ENCODE results near the gene LRIG1.

The LRIG1 gene, protein sequence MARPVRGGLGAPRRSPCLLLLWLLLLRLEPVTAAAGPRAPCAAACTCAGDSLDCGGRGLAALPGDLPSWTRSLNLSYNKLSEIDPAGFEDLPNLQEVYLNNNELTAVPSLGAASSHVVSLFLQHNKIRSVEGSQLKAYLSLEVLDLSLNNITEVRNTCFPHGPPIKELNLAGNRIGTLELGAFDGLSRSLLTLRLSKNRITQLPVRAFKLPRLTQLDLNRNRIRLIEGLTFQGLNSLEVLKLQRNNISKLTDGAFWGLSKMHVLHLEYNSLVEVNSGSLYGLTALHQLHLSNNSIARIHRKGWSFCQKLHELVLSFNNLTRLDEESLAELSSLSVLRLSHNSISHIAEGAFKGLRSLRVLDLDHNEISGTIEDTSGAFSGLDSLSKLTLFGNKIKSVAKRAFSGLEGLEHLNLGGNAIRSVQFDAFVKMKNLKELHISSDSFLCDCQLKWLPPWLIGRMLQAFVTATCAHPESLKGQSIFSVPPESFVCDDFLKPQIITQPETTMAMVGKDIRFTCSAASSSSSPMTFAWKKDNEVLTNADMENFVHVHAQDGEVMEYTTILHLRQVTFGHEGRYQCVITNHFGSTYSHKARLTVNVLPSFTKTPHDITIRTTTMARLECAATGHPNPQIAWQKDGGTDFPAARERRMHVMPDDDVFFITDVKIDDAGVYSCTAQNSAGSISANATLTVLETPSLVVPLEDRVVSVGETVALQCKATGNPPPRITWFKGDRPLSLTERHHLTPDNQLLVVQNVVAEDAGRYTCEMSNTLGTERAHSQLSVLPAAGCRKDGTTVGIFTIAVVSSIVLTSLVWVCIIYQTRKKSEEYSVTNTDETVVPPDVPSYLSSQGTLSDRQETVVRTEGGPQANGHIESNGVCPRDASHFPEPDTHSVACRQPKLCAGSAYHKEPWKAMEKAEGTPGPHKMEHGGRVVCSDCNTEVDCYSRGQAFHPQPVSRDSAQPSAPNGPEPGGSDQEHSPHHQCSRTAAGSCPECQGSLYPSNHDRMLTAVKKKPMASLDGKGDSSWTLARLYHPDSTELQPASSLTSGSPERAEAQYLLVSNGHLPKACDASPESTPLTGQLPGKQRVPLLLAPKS

GRCh38 chr3:66500576-66501482, at the start of gene LRIG1:
Gene LRIG1 (minus strand): TSS chr3:66501022. CDS start chr3:66500407, 615 bp downstream.
- DNase-seq (ENCODE audit: low spot score): peak; percentile 97

GRCh38 chr3:66544619-66545429, 44.0 kb upstream of the LRIG1 start:
- no peak for DNase-seq (ENCODE audit: low spot score)

DNA sequence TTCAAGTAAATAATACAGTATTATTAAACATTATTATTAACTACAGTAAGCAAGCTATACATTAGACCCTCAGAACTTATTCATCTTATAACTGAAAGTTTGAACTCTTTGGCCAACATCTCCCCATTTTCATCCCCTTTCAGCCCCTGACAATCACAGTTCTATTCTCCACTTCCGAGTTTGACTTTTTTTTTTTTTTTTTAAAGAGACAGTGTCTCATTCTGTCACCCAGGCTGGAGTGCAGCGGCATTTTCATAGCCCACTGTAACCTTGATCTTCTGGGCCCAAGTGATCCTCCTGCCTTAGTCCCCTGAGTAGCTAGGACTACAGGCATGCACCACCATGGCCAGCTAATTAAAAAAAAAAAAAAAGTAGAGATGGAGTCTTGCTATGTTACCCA, 41.3 kb upstream of the LRIG1 start:
- no peak for DNase-seq (ENCODE audit: low spot score)

GRCh38 chr3:66539466-66539989, 38.7 kb upstream of the LRIG1 start:
- no peak for DNase-seq (ENCODE audit: low spot score)

GRCh38 chr3:66538390-66538789, 37.6 kb upstream of the LRIG1 start:
- no peak for DNase-seq (ENCODE audit: low spot score)

- DNase-seq (ENCODE audit: low spot score): no peak
Measured at GRCh38 chr3:66537735-66538134, 36.9 kb upstream of the LRIG1 start.

- DNase-seq (ENCODE audit: low spot score): no peak
Measured at GRCh38 chr3:66536791-66537190, 36.0 kb upstream of the LRIG1 start.

DNA sequence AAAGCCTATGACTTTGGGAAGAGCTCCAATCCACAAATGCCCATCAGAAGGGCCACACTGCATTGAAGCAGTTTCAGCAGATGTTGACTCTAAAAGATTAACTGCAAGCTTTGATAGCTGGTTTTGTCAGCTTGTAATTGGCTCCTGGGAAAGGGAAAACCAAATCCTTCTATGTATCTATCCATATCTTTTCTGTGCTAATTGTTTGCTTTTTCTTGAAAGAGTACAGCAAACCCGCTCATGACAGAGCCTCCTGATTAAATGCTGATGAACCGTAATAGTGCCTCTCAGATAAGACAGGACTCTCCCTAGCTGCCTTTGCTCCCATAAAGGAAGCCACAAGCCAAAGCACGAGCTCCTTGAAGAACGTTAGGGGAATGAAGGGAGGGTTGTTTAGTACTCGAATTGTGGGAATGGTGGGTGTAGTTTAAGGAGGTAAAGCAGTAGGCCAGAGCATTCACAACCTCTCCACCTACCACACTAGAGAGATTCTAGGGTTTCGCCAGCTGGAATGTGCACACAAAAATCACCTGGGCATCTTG, 33.6 kb upstream of the LRIG1 start:
- DNase-seq (ENCODE audit: low spot score): no peak

DNA sequence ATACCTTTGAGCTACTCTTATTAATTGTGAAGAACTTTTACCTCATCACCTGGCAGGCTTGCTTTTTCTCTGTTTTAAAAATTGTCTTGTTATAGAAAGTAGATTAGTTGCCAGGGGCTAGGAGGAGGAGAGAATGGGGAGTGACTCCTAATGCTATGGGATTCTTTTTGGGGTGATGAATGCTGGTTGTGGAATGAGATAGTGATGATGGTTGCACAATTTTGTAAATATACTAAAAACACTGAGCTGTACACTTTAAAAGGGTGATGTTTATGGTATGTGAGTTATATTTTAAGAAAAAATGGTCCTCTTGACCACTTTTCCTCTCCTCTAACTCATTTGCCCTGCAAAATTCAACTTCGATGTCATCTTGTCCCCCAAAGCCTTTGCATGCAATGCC, 31.8 kb upstream of the LRIG1 start:
- DNase-seq (ENCODE audit: low spot score): no peak

DNA sequence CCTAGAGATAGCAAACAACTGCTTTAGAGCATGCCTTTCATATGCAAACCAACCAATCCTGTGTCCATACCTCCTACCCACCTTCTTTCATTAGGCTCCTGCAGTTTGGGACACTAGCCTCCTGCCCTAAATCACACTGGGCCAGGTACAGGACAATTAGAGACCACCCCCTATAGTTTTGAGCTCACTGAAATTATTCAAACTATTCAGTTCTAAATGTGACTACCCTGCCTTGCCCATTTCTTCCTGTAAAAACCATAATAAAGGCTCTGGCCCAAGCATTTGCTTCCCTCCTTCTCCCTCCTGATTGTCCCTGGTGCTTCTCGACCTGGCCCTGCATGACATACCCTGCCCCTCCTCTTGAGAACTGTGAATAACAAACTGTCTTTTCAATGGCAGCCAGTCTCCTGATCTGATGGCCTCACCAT, 31.4 kb upstream of the LRIG1 start:
- DNase-seq (ENCODE audit: low spot score): no peak

GRCh38 chr3:66531256-66531655, 30.4 kb upstream of the LRIG1 start:
- no peak for DNase-seq (ENCODE audit: low spot score)

DNA sequence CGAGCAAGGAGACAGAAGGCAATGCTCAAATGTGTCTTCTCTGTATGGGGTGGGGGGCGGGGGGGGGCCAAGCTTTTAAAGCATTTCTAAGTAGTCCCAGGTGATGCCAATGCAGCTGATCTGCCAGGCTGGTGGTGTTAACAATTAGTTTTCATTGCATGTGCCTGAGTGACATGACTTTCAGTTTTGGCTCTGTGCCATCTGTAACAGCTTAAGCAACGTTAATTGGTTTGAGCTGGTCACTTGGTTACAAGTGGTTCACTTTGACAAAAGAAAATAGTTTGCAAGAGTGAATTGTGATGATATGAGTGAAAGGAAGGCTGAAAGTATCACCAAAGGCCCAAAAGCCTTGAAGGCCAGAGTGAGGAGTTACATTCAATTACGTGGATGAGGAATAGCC, 26.4 kb upstream of the LRIG1 start:
- DNase-seq (ENCODE audit: low spot score): no peak

GRCh38 chr3:66525771-66526170, 24.9 kb upstream of the LRIG1 start:
- DNase-seq (ENCODE audit: low spot score): no peak

DNA sequence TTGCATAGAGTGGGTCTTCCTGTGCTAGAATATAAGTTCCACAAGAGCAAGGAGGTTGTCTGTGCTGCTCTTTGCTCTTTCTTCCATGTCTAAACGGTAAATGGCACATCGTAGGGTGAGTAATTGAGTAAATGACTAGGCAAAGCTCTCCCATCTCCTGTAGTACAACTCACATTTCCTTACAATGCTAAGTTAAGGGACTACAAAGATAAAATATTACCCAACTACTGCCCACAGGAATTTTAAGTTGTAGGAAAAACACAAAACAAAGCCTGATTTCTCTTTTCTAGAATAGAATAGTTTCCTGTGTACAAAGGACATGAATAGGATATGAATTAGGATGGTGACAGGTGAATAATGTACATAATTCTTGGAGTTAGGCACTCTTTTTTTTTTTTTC, 19.9 kb upstream of the LRIG1 start:
- DNase-seq (ENCODE audit: low spot score): no peak

DNA sequence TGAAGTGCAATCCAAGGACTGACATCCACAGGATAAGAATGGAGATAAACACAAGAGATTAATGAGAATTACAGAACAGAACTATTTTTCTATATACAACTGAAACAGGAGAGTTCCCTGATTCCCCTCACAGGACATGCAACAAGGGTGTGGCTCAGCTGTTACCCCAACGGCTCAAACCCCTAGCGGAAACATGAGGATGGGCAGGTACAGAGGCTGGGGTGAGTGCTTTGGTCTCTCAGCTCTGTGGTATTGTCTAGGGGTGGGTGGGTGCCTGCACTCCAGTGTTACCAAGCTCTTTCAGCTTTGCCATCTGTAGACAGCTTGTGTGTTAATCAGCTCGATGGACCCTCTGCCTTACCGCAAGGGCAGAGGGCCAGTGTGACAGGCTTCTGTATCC, 17.8 kb upstream of the LRIG1 start:
- DNase-seq (ENCODE audit: low spot score): no peak

GRCh38 chr3:66518126-66518525, 17.3 kb upstream of the LRIG1 start:
- DNase-seq (ENCODE audit: low spot score): no peak

GRCh38 chr3:66517241-66517640, 16.4 kb upstream of the LRIG1 start:
- DNase-seq (ENCODE audit: low spot score): no peak

DNA sequence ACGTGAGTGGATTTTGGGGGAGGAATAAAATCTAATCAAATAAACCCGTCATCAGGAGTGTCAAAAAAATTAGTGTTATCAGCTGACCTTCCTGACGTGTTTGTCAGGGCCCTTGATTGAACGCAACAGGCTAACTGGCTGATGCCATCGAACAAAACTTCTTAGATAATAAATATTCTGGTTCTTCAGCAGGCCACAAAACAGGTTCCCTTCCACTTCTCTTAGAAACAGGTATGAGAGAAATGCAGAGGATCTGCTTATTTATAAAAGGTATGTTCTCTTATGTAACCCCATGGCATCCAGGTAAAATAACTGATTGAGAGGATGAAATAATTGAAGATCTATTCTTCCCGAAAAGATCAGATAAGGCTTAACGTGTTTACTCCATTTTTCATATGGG, 7.6 kb upstream of the LRIG1 start:
- no peak for DNase-seq (ENCODE audit: low spot score)

DNA sequence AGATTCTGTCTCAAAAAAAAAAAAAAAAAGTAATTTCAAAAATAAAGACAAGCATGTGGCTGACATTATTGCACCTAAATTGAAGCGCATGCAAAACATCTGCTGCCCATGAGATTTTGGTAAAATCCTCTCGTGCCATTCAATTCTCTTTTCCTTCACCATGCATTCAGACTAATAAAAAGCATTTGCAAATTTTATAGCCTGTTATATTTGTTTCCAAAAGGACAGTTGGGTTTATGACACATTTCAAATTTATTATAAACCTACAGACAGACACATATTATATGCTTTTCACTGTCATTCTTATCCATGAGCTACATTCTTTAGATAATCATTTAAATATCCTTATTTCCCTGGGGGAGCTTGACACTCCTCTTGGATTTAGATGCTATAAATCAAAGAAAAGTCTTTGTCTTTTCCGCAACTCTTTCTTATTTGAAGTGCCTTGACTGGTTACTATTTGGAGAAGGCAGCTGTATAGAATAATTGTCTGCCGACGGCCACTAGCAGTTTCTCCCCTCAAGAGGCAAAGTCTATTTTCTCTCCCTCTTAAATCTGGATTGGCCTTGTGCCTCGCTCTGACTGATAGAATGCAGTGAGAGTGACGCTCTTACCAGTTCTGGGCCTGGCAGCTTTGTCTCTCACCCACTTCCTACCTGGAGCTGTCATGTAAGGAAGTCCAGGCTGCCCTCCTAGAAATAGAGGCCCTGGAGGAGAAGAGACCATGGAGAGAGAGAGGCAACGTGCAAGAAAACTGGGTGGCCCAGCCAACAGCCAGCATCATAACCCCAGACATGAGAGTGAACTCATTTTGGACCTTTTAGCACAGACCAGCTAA, 6.8 kb upstream of the LRIG1 start:
- DNase-seq (ENCODE audit: low spot score): no peak

All from hepatic stellate cell (primary cell).